ENCODE data around the gene FOXC1. TPM values are rescaled to one million over a fixed set of nuclear protein-coding genes. Genes with fewer than 3 reads are reported as not detected.

Gene FOXC1
- total and polyA plus RNA-seq, 10 of the 15 experiments (the other 5 are each of a cell fraction or from before 2014, with no cell fraction given): 0.13 to 1.5 (median 0.48) TPM; not detected in 2

DNA sequence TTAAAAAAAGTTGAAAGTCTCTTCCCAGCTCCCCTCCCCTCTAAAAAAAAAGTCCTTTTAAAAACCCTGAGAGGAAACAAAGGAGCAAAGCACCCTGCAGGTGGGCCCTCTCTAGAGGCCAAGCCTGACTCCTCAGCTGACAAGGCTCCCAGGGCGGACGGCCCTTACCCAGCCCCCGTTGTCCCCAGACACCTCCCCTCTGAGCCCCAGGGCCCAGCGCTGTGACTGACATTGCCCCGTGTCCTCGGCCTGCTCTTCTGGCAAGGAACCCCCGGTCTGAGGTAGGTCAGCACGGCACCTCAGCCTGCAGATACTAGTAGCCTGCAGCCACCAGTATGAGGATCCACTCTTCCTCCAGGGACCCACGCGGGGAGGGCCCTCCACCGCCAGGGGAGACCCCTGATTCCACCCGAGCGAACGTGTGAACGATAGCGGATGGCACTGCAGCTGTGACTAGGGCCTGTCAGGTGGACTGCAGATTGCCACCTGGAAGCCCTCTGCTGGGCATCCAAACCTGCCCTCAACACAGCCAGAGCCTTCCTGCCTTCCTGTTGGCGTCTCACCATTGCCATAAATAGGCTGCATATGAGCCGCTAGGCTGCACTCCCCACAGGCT, 34.2 kb downstream of the FOXC1 start (continued):
- TF ChIP-seq, protein P1, sequence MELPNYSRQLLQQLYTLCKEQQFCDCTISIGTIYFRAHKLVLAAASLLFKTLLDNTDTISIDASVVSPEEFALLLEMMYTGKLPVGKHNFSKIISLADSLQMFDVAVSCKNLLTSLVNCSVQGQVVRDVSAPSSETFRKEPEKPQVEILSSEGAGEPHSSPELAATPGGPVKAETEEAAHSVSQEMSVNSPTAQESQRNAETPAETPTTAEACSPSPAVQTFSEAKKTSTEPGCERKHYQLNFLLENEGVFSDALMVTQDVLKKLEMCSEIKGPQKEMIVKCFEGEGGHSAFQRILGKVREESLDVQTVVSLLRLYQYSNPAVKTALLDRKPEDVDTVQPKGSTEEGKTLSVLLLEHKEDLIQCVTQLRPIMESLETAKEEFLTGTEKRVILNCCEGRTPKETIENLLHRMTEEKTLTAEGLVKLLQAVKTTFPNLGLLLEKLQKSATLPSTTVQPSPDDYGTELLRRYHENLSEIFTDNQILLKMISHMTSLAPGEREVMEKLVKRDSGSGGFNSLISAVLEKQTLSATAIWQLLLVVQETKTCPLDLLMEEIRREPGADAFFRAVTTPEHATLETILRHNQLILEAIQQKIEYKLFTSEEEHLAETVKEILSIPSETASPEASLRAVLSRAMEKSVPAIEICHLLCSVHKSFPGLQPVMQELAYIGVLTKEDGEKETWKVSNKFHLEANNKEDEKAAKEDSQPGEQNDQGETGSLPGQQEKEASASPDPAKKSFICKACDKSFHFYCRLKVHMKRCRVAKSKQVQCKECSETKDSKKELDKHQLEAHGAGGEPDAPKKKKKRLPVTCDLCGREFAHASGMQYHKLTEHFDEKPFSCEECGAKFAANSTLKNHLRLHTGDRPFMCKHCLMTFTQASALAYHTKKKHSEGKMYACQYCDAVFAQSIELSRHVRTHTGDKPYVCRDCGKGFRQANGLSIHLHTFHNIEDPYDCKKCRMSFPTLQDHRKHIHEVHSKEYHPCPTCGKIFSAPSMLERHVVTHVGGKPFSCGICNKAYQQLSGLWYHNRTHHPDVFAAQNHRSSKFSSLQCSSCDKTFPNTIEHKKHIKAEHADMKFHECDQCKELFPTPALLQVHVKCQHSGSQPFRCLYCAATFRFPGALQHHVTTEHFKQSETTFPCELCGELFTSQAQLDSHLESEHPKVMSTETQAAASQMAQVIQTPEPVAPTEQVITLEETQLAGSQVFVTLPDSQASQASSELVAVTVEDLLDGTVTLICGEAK (IDR thresholded peaks at IDR 0.05; ENCODE audit: borderline replicate concordance): no peak
- TF ChIP-seq IKZF2 (IDR thresholded peaks at IDR 0.05): no peak
- no peak for TF ChIP-seq ZNF622 (IDR thresholded peaks at IDR 0.05)

DNA sequence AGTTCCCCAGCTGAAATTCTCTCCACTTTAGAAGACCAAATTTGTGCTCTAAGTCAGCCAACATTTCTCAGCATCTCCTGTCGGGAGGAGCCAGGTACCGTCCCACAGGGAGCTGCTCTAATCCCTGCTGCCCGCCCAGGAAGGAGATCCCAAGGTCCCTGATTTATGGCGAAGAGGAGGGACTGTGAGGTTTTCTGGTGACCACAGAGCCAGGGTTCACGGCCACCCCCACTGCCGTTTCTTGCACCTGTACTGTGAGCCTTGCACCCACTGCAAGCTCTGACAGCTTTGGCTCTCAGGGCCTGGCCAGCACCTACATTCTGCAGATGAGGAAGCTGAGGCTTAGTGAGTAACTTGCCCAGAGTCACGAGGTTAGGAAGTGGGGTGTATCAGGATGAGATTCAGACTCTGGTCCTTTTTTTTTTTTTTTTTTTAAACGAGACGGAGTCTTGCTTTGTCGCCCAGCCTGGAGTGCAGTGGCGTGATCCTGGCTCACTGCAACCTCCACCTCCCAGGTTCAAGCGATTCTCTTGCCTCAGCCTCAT, 34.9 kb downstream of the FOXC1 start:
- POLR2A ChIA-PET: interaction anchor here (0.6 kb wide), 1 partner anchor 548 kb away, joined by 4 read pairs; no protein-coding TSS in a partner anchor
- intact Hi-C loops (cut with micrococcal nuclease; ENCODE audit: unreplicated experiment) (no loop called here), in situ Hi-C loops (cut with MboI) (no loop called here)
- Histone ChIP-seq H3K9ac (ENCODE audit: control insufficient read depth, insufficient read depth, low read length) (no peak overlapping the region), H3K79me2 (ENCODE audit: control insufficient read depth, insufficient read depth, low read length) (no peaks in the 10 kb centered on the region), H3K36me3 (ENCODE audit: control insufficient read depth in 2 of 2, insufficient read depth in 2 of 2, low read length in 1 of 2) (no peaks in the 10 kb centered on the region), H3K4me1 (ENCODE audit: control insufficient read depth, insufficient read depth, low read length) (no peaks in the 10 kb centered on the region), H4K20me1 (ENCODE audit: control insufficient read depth, insufficient read depth) (no peaks in the 10 kb centered on the region), H3K4me3 (no peak overlapping the region), H3K9me3 (replicated peaks; ENCODE audit: control insufficient read depth, insufficient read depth, low read length) (no peaks in the 10 kb centered on the region), H3K27me3 (replicated peaks in 1 of 2; ENCODE audit: control insufficient read depth in 2 of 2, insufficient read depth in 2 of 2, low read length in 1 of 2) (no peaks in the 10 kb centered on the region), H3K4me2 (ENCODE audit: control insufficient read depth, insufficient read depth) (no peak overlapping the region), H3K27ac (ENCODE audit: control insufficient read depth, insufficient read depth) (no peak overlapping the region), H2AFZ (ENCODE audit: control insufficient read depth, low read depth, low read length) (no peak overlapping the region)
- ATAC-seq: no peak
- RAD21 ChIA-PET (ENCODE audit: unreplicated experiment): no interaction called here
- no peak for DNase-seq (ENCODE audit: low read depth, low spot score)
- no peak for FAIRE-seq
- 66% methylated on average over 10 of the region's 12 CpGs for WGBS (ENCODE audit: insufficient coverage, insufficient replicate concordance, low lambda C conversion rate, missing lambda C conversion rate)
- CTCF ChIA-PET: interaction anchor here (0.6 kb wide), 1 partner anchor 15 kb away, joined by 3 read pairs; no protein-coding TSS in a partner anchor
- no TSS peak for BruUV-seq (replicated peaks)
- SMC1A ChIA-PET (ENCODE audit: uncharacterized antibody, unreplicated experiment): no interaction called here
- TF ChIP-seq SRF (IDR thresholded peaks at IDR 0.05; ENCODE audit: low read depth in 2 of 2, low read length in 2 of 2): no peak
- TF ChIP-seq, protein P2, sequence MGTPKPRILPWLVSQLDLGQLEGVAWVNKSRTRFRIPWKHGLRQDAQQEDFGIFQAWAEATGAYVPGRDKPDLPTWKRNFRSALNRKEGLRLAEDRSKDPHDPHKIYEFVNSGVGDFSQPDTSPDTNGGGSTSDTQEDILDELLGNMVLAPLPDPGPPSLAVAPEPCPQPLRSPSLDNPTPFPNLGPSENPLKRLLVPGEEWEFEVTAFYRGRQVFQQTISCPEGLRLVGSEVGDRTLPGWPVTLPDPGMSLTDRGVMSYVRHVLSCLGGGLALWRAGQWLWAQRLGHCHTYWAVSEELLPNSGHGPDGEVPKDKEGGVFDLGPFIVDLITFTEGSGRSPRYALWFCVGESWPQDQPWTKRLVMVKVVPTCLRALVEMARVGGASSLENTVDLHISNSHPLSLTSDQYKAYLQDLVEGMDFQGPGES (IDR thresholded peaks at IDR 0.05): no peak
- TF ChIP-seq, protein P3, sequence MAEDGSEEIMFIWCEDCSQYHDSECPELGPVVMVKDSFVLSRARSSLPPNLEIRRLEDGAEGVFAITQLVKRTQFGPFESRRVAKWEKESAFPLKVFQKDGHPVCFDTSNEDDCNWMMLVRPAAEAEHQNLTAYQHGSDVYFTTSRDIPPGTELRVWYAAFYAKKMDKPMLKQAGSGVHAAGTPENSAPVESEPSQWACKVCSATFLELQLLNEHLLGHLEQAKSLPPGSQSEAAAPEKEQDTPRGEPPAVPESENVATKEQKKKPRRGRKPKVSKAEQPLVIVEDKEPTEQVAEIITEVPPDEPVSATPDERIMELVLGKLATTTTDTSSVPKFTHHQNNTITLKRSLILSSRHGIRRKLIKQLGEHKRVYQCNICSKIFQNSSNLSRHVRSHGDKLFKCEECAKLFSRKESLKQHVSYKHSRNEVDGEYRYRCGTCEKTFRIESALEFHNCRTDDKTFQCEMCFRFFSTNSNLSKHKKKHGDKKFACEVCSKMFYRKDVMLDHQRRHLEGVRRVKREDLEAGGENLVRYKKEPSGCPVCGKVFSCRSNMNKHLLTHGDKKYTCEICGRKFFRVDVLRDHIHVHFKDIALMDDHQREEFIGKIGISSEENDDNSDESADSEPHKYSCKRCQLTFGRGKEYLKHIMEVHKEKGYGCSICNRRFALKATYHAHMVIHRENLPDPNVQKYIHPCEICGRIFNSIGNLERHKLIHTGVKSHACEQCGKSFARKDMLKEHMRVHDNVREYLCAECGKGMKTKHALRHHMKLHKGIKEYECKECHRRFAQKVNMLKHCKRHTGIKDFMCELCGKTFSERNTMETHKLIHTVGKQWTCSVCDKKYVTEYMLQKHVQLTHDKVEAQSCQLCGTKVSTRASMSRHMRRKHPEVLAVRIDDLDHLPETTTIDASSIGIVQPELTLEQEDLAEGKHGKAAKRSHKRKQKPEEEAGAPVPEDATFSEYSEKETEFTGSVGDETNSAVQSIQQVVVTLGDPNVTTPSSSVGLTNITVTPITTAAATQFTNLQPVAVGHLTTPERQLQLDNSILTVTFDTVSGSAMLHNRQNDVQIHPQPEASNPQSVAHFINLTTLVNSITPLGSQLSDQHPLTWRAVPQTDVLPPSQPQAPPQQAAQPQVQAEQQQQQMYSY (CRISPR knock-in tag; IDR thresholded peaks at IDR 0.05): no peak
- no peak for TF ChIP-seq IKZF2 (IDR thresholded peaks at IDR 0.05)
- no peak for TF ChIP-seq BRCA1 (IDR thresholded peaks at IDR 0.05; ENCODE audit: low read depth, low read length)
- no peak for TF ChIP-seq RAD51 (IDR thresholded peaks at IDR 0.05)
- TF ChIP-seq, protein P4, sequence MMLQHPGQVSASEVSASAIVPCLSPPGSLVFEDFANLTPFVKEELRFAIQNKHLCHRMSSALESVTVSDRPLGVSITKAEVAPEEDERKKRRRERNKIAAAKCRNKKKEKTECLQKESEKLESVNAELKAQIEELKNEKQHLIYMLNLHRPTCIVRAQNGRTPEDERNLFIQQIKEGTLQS (IDR thresholded peaks at IDR 0.05; ENCODE audit: borderline replicate concordance, extremely low read depth, low read depth, low read length): no peak

Data from GM12878 (cell line).